Activated CD4-positive, alpha-beta T cell treated with anti-CD3 and anti-CD28 coated beads, Interleukin-2, amount 10 ng/mL, durations not matched to agents 7 days and 5 days (primary cell): ENCODE measurements around the gene TSFM. TPM values are rescaled to one million over a fixed set of nuclear protein-coding genes. Genes with fewer than 3 reads are reported as not detected.
"Not testable (repeated sequence)": the region's sequence is repeated elsewhere in the genome, so short reads cannot be mapped to it uniquely, and the experiment has no call there.

Experiments
- CTCF ChIA-PET: fragments of 350-600 bp; sonication (Branson Sonifier 250); formaldehyde crosslinking; loops from one replicate; lab custom pipeline; 2021; ENCODE audit warnings: antibody characterized with exemption; lab: Charles Lee
- POLR2A ChIA-PET: fragments of 350-600 bp; sonication (Branson Sonifier 250); formaldehyde crosslinking; loops from one replicate; lab custom pipeline; 2021; ENCODE audit warnings: antibody characterized with exemption; lab: Charles Lee
- DNase-seq: peaks from one replicate; pipeline ENCODE4 v3.0.0-alpha.2; 2020
- H3K27ac Mint-ChIP-seq: one replicate; pipeline ENCODE4 v1.8.0; 2021; ENCODE audit warnings: mild to moderate bottlenecking, moderate library complexity, mixed read lengths
- H3K27me3 Mint-ChIP-seq: one replicate; pipeline ENCODE4 v1.8.0; 2021; ENCODE audit warnings: mixed read lengths
- H3K36me3 Mint-ChIP-seq: one replicate; pipeline ENCODE4 v1.8.0; 2021; ENCODE audit warnings: low read depth, mixed read lengths
- H3K4me1 Mint-ChIP-seq: one replicate; pipeline ENCODE4 v1.8.0; 2021; ENCODE audit warnings: mixed read lengths
- H3K4me3 Mint-ChIP-seq: one replicate; pipeline ENCODE4 v1.8.0; 2021; ENCODE audit warnings: mild to moderate bottlenecking, moderate library complexity, mixed read lengths
- H3K9me3 Mint-ChIP-seq: one replicate; pipeline ENCODE4 v1.8.0; 2021; ENCODE audit warnings: mixed read lengths
- total RNA-seq, 2 experiments: library from RNA; stranded (reverse); gene quantifications; one replicate each; pipeline ENCODE4 v1.2.3, GENCODE V29; 2021

The TSFM gene
- total RNA-seq, 2 experiments from 2014 or later: 23.6 to 29.7 TPM

DNA sequence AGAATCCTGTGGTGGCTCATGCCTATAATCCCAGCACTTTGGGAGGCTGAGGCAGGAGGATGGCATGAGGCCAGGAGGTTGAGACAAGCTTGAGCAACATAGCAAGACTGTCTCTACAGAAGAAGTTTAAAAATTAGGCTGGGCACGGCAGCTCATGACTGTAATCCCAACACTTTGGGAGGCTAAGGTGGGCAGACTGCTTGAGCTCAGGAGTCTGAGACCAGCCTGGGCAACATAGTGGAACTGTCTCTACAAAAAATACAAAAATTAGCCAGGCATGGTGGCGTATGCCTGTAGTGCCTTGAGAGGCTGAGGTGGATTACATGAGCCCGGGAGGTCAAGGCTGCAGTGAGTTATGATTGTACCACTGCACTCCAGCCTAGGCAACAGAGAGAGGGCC is 14.7 kb upstream of the TSFM start:
- Mint-ChIP-seq H3K27ac (no peak overlapping the region), H3K36me3 (peaks cover 17% of the 10 kb centered on the region), H3K27me3 (peaks cover 17% of the 10 kb centered on the region), H3K9me3 (no peaks in the 10 kb centered on the region), H3K4me3 (no peak overlapping the region), H3K4me1 (peaks cover 50% of the 10 kb centered on the region)
- POLR2A ChIA-PET: no interaction called here
- CTCF ChIA-PET: interaction anchor here (1.0 to 5.8 kb wide), 7 partner anchors 9 to 187 kb away, joined by 3 to 56 read pairs (median 4); partner anchors contain the start of genes MARCHF9 and TSFM
- no peak for DNase-seq

DNA sequence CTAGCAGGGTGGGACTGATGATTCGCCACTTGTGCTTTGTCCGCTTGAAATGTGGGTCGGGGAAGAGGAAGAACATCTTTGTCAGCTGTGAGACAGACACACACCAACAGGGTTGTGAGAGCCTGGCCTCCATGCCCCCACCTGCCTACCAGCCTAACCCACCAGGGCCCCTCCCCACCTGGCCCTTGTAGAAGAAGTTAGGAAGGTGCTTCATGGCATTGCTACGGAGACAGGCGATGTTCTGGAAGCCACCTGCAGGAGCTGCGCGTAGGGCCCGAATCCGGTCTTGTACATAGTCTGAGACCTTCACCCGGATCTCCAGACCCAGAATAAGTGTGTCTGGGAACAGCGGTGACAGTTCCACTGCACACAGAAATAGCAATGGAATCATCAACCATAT is 13.0 kb upstream of the TSFM start:
- no peak for DNase-seq
- Mint-ChIP-seq H3K4me1 (peaks cover 51% of the 10 kb centered on the region), H3K9me3 (no peaks in the 10 kb centered on the region), H3K36me3 (peaks cover 14% of the 10 kb centered on the region), H3K4me3 (no peak overlapping the region), H3K27me3 (peaks cover 11% of the 10 kb centered on the region), H3K27ac (no peak overlapping the region)
- CTCF ChIA-PET: no interaction called here
- POLR2A ChIA-PET: no interaction called here

DNA sequence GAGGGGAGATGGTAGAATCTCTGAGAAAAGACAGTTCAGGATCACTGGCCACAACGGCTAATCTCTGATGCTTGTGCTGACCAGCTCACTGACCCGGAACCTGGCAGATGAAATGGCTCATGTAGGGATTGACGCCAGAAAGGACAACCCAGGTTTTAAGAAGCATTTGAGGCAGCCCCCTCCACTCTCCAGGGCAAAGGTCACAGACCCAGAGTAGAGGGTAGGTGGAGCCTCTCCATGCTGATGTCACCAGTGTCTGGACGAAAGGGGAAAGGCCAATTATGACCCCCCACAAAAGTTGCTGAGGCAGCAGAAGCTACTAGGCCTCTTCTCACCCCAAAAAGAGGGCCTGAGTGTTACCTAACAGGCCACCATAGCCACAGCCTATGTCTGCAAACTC is 11.9 kb upstream of the TSFM start:
- DNase-seq: no peak
- H3K36me3 Mint-ChIP-seq: peaks cover 17% of the 10 kb centered on the region
- H3K9me3 Mint-ChIP-seq: no peaks in the 10 kb centered on the region
- H3K27ac Mint-ChIP-seq: no peak overlapping the region
- peaks cover 40% of the 10 kb centered on the region for H3K4me1 Mint-ChIP-seq
- peaks cover 6% of the 10 kb centered on the region for H3K27me3 Mint-ChIP-seq
- CTCF ChIA-PET: interaction anchor here (1.3 kb wide), 1 partner anchor 11 kb away, joined by 5 read pairs; no protein-coding TSS in a partner anchor
- POLR2A ChIA-PET: no interaction called here
- peak overlapping the region; percentile 94 for H3K4me3 Mint-ChIP-seq

DNA sequence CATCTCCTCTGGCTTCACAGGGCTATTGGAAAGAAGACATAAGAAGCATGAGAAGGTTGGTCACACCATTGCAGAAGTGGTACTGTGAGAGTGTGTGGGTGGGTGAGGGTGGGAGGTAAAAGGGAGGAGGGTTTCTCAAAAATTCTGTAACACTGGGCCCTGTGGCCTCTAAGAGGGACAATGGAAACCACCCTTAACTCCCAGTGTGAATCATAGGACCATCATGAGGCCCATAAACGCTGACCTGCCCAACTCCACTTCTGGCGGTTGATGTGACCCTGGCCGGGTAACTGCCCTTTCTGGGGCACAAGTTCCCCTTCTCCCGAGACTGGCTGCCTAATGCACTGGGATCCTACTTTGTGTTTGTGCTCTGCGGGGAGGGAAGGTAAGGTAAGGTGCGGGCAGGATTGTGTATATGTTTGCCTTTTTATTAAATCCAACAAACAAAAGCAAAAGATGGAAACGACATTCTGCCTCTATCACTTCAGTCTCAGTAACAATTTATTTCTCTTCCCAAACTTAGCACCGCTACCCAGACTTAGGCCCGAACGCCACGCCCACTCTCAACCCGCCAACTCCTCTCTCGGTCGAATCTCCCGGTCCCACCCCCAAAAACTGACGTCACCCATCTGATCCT is 11.2 kb upstream of the TSFM start:
- peak overlapping the region; percentile 97 for H3K27ac Mint-ChIP-seq
- peak overlapping the region; percentile 94 for H3K4me3 Mint-ChIP-seq
- ChIA-PET POLR2A (no interaction called here), CTCF (interaction anchor here (0.9 to 1.5 kb wide), 5 partner anchors 9 to 15 kb away, joined by 5 to 8 read pairs (median 5); partner anchors contain the start of gene TSFM)
- DNase-seq: peak; percentile 89
- H3K4me1 Mint-ChIP-seq: peaks cover 34% of the 10 kb centered on the region
- peaks cover 18% of the 10 kb centered on the region for H3K36me3 Mint-ChIP-seq
- H3K9me3 Mint-ChIP-seq: no peaks in the 10 kb centered on the region
- peaks cover 3% of the 10 kb centered on the region for H3K27me3 Mint-ChIP-seq

DNA sequence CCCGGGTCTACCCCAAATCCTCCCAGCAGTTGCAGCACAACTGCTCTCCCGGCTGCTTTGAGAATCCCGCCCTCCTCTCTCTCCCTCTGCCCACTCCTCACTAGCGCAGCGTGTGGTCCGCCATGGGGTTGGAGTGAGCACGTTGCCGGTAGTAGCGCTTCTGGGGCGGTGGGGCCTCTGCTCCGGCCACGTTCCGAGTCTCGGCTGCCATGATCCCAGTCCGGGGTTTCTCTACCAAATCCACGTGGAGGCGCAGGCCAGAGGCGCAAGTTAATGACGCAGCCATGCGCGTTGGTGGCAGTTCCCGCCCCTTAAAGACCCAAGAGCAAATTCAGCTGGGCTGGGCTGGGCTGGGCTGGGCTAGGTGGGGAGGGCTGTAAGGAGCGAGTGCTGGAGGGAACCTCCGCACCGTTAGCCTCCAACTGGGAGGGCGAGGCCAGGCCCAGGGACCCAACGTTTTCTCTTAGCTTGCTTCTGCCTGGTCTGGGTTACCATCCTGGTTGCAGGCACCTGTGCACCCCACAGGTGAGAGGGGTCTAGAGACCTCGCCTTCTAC is 10.6 kb upstream of the TSFM start, which contains the start of gene METTL1:
METTL1 (minus strand) TSS at position 233 of the 556 bp plus-strand sequence; CDS start at position 211, 22 bp downstream.
- Mint-ChIP-seq H3K4me1 (peaks cover 28% of the 10 kb centered on the region), H3K9me3 (no peaks in the 10 kb centered on the region), H3K27ac (peak within 1 kb of the TSS; percentile 97), H3K27me3 (no peaks in the 10 kb centered on the region), H3K4me3 (peak within 1 kb of the TSS; percentile 94), H3K36me3 (peaks cover 18% of the 10 kb centered on the region)
- POLR2A ChIA-PET: no interaction called here
- DNase-seq: peak; percentile 95
- CTCF ChIA-PET: interaction anchor here (0.9 to 1.5 kb wide), 4 partner anchors 9 to 15 kb away, joined by 5 to 8 read pairs (median 5); partner anchors contain the start of gene TSFM

DNA sequence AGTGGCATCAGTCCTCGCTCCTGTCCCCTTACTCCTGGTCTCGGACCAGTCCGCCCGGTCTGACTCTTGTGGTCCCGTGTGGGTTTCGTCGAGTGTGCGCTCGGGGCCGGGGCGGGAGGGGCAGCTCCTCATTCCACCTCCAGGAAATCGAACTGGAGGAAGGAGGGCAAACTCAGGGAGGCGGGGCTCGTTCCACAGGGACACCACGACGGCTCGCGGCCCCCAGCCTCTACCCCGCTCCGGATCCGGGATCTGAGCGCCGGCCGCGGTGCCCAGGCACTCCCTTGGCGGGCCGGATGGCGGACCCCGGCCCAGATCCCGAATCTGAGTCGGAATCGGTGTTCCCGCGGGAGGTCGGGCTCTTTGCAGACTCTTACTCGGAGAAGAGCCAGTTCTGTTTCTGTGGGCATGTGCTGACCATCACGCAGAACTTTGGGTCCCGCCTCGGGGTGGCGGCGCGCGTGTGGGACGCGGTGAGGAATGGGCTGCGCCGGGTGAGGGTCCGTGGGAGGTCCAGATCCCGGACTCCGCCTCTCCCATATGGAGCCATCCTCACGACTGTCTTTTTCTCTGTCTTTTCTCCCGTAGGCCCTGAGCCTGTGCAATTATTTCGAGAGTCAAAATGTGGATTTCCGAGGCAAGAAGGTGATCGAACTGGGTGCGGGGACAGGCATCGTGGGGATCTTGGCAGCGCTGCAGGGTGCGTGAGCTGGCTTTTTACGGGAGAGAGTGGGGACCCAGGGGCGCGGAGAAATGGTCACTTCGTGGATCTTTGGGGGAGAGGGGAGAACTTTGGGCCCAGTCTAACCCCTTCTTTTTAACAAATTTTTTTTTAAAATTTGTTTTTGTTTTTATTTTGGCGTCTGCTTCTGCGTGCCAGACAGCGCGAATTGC is 9.9 kb upstream of the TSFM start, which contains the start of gene EEF1AKMT3:
EEF1AKMT3 (plus strand) TSS at position 186 of the 894 bp plus-strand sequence; CDS start at position 297, 111 bp downstream.
- ChIA-PET CTCF (interaction anchor here (0.6 to 1.5 kb wide), 5 partner anchors 8 to 221 kb away, joined by 3 to 8 read pairs (median 5); partner anchors contain the start of gene TSFM), POLR2A (interaction anchor here (0.5 kb wide), 1 partner anchor 639 kb away, joined by 5 read pairs; no protein-coding TSS in a partner anchor)
- H3K9me3 Mint-ChIP-seq: no peaks in the 10 kb centered on the region
- H3K4me1 Mint-ChIP-seq: peaks cover 28% of the 10 kb centered on the region
- peak; percentile 44 for DNase-seq
- peak within 1 kb of the TSS; percentile 97 for H3K27ac Mint-ChIP-seq
- H3K36me3 Mint-ChIP-seq: peaks cover 18% of the 10 kb centered on the region
- H3K4me3 Mint-ChIP-seq: peak within 1 kb of the TSS; percentile 94
- H3K27me3 Mint-ChIP-seq: no peaks in the 10 kb centered on the region

DNA sequence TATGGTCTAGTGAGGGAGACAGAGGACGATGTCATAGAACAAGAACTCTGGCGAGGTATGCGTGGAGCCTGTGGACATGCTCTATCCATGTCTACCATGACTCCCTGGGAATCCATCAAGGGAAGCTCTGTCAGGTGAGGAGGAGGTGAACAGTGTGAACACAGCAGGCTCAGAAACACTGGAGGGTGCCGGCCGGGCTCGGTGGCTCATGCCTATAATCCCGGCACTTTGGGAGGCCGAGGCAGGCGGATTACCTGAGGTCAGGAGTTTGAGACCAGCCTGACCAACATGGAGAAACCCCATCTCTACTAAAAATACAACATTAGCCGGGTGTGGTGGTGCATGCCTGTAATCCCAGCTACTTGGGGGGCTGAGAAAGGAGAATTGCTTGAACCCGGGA is 8.0 kb upstream of the TSFM start:
- DNase-seq, H3K9me3 Mint-ChIP-seq, H3K4me3 Mint-ChIP-seq, POLR2A ChIA-PET, H3K27ac Mint-ChIP-seq, H3K27me3 Mint-ChIP-seq: not testable (repeated sequence)
- H3K36me3 Mint-ChIP-seq: peaks cover 12% of the 10 kb centered on the region
- CTCF ChIA-PET: interaction anchor here (0.6 to 1.3 kb wide), 5 partner anchors 8 to 153 kb away, joined by 3 to 6 read pairs (median 3); partner anchors contain the start of gene TSFM
- peaks cover 30% of the 10 kb centered on the region for H3K4me1 Mint-ChIP-seq

DNA sequence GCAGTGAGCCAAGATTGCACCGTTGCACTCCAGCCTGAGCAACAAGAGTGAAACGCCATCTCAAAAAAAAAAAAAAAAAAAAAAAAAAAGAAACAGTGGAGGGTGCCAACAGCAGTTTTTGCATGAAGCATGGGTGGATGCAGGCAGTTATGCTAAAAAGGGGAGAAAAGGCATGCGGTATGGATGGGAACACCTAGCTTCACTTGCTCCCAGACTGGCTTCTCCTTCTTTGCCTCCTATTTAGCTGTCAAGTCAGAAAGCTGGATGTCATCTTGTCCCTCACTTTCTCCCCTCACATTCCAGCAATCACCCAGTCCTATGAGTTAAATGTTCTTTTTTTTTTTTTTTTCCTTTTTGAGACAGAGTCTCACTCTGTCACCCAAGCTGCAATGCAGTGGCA is 7.5 kb upstream of the TSFM start:
- H3K4me1 Mint-ChIP-seq: peaks cover 30% of the 10 kb centered on the region
- DNase-seq: no peak
- CTCF ChIA-PET: interaction anchor here (0.6 to 1.3 kb wide), 4 partner anchors 8 to 153 kb away, joined by 3 to 6 read pairs (median 4); partner anchors contain the start of gene TSFM
- no peaks in the 10 kb centered on the region for H3K9me3 Mint-ChIP-seq
- POLR2A ChIA-PET: no interaction called here
- no peak overlapping the region for H3K27ac Mint-ChIP-seq
- H3K4me3 Mint-ChIP-seq: no peak overlapping the region
- no peaks in the 10 kb centered on the region for H3K27me3 Mint-ChIP-seq
- peaks cover 9% of the 10 kb centered on the region for H3K36me3 Mint-ChIP-seq

DNA sequence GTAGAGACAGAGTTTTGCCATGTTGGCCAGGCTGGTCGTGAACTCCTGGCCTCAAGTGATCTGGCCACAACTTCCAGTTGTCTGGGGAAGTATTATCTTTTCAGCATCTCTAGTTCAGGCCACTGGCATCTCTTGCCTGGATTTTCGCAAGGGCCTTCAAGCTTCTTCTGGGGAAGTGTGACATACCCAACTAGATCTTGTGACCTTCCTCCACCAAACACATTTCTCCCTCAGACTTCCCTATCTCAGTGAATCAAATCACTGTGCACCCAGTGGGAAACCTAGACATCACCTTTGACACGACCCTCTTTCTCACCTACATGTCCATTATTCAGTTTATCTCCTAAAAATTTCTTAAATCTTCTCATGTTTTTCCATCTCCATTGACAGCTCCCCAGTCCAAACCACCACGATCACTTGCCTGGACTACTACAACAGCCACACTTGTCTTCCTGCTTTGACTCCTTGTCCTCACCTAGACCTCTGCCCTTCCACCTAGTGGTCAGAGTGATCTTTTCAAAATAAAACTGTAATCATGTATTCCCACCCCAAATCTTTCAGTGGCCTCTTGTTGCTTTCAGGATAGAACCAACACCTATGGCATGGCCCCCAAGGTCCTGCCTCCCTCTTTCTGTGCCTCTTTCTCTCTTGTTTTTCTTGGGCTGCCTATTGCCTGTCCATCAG is 6.9 kb upstream of the TSFM start:
- ChIA-PET CTCF (interaction anchor here (1.1 to 1.3 kb wide), 3 partner anchors 8 to 19 kb away, joined by 3 to 5 read pairs (median 3); partner anchors contain the start of gene CYP27B1), POLR2A (no interaction called here)
- no peak overlapping the region for H3K27ac Mint-ChIP-seq
- H3K9me3 Mint-ChIP-seq: no peaks in the 10 kb centered on the region
- DNase-seq: no peak
- no peaks in the 10 kb centered on the region for H3K27me3 Mint-ChIP-seq
- peaks cover 31% of the 10 kb centered on the region for H3K4me1 Mint-ChIP-seq
- H3K36me3 Mint-ChIP-seq: peaks cover 9% of the 10 kb centered on the region
- no peak overlapping the region for H3K4me3 Mint-ChIP-seq

DNA sequence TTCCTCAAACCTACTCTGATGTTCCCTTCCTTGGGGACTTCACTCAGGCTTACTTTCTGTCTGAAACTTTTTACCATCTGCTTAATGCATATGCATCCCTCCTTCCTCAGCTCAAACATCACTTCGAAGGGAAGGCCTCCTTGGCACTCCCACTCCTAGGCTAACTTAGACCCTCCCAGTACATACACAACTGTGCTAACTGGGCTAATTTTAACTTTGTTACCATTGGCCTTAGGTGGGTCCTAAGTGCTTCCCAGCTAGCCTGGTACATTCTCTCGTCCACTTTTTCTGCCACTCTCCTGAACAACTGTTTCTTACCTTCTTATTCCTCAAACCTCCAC is 6.4 kb upstream of the TSFM start:
- ChIA-PET CTCF (interaction anchor here (1.3 kb wide), 1 partner anchor 9 kb away, joined by 5 read pairs; the partner anchor contains the start of gene CYP27B1), POLR2A (no interaction called here)
- Mint-ChIP-seq H3K27me3 (no peaks in the 10 kb centered on the region), H3K27ac (no peak overlapping the region), H3K9me3 (no peaks in the 10 kb centered on the region), H3K36me3 (peaks cover 9% of the 10 kb centered on the region), H3K4me3 (no peak overlapping the region), H3K4me1 (peaks cover 33% of the 10 kb centered on the region)
- DNase-seq: no peak

DNA sequence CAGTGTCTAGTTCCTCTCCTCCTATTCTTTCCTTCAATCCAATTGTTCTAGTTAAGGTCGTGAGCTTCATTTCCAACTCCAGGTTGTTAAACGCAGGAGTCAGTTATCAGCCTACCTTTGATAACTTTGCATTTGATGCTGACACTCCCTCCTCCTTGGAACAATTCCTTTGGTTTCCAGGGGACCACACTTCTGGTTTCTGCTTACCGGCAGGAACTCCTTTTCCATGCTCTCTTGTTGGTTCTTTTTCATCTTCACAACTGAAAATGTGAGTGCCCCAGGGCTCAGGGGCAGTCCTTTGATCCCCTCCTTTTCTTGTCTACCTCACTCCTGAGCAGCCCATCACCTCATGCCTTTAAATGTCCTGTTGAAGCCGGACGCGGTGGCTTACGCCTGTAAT is 5.2 kb upstream of the TSFM start:
- H3K27ac Mint-ChIP-seq: no peak overlapping the region
- DNase-seq: no peak
- no peak overlapping the region for H3K4me3 Mint-ChIP-seq
- ChIA-PET POLR2A (no interaction called here), CTCF (interaction anchor here (0.6 to 1.3 kb wide), 3 partner anchors 10 to 128 kb away, joined by 3 to 5 read pairs (median 4); partner anchors contain the start of gene CYP27B1)
- peaks cover 37% of the 10 kb centered on the region for H3K4me1 Mint-ChIP-seq
- no peaks in the 10 kb centered on the region for H3K27me3 Mint-ChIP-seq
- peaks cover 3% of the 10 kb centered on the region for H3K36me3 Mint-ChIP-seq
- H3K9me3 Mint-ChIP-seq: peaks cover 3% of the 10 kb centered on the region
